Sigmoid colon (tissue), 7 donors: ENCODE data around the gene ASF1B. TPM values are rescaled to one million over a fixed set of nuclear protein-coding genes. Genes with fewer than 3 reads are reported as not detected.

Source experiments
- DNase-seq: peaks from one replicate; pipeline ENCODE4 v3.0.0-alpha.2; 2019
- H3K27ac ChIP-seq, 4 donors: fragments of 200-600 bp; sonication (generic); one replicate each; pipeline ENCODE4 v1.5.1; 2016 to 2019; ENCODE audit warnings: mild to moderate bottlenecking in 1 of 4
- H3K27me3 ChIP-seq, 3 donors: fragments of 200-600 bp; sonication (generic); one replicate each; pipeline ENCODE4 v1.5.1; 2019; ENCODE audit warnings: mild to moderate bottlenecking in 1 of 3
- H3K36me3 ChIP-seq, 4 donors: fragments of 200-600 bp; sonication (generic); one replicate each; pipeline ENCODE4 v1.5.1; 2016 to 2019
- H3K4me1 ChIP-seq, 4 donors: fragments of 200-600 bp; sonication (generic); one replicate each; pipeline ENCODE4 v1.5.1; 2017 to 2019
- H3K4me3 ChIP-seq, 4 donors: fragments of 200-600 bp; sonication (generic); one replicate each; pipeline ENCODE4 v1.5.1; 2017 to 2019; ENCODE audit warnings: mild to moderate bottlenecking in 2 of 4, moderate library complexity in 1 of 4
- H3K9me3 ChIP-seq, 4 donors: fragments of 200-600 bp in 3 of 4; sonication (generic) in 3 of 4; one replicate each; pipeline versions ENCODE4 v1.5.1 to v1.6.1; 2013 to 2019
- CTCF ChIP-seq, 4 experiments: fragments of 450-650 bp in 3 of 4; fragments of 200-600 bp in 1 of 4; IDR thresholded peaks; one replicate each; pipeline ENCODE4 v1.5.1; 2016 to 2019; ENCODE audit warnings: antibody characterized with exemption in 4 of 4, mild to moderate bottlenecking in 3 of 4, moderate library complexity in 2 of 4
- EP300 ChIP-seq, 4 donors: sonication (generic); formaldehyde crosslinking; IDR thresholded peaks; one replicate each; pipeline ENCODE4 v1.6.1; 2017; ENCODE audit warnings: antibody characterized with exemption in 4 of 4
- POLR2A ChIP-seq, 2 donors: fragments of 450-650 bp; IDR thresholded peaks; one replicate each; pipeline ENCODE4 v1.6.1; 2016; ENCODE audit warnings: antibody characterized with exemption in 2 of 2, mild to moderate bottlenecking in 2 of 2, moderate library complexity in 2 of 2
- POLR2AphosphoS5 ChIP-seq, 4 donors: sonication (generic); formaldehyde crosslinking; IDR thresholded peaks; one replicate each; pipeline ENCODE4 v1.6.1; 2017; ENCODE audit warnings: antibody characterized with exemption in 4 of 4
- WGBS, 2 donors: extraction: QIAGEN DNeasy Blood & Tissue Kit; methylation state at CpG; one replicate each; pipeline ENCODE4 v1.1.7; 2013; 5-methylcytosine and 5-hydroxymethylcytosine counted together
- intact Hi-C: fragments of 100-400 bp; cut with DNase I; formaldehyde crosslinking; loops from one replicate; pipeline ENCODE4 v1.15.1; 2023
- polyA plus RNA-seq, 3 donors: library from polyadenylated mRNA; stranded (reverse); fragments of 200-250 nt; gene quantifications; one replicate each; pipeline ENCODE4 v1.2.3, GENCODE V29; 2013
- total RNA-seq, 4 donors: library from RNA; depleted of rRNA; stranded (reverse); fragments of >200 nt; gene quantifications; one replicate each; pipeline ENCODE4 v1.1.0, GENCODE V29; 2016
- donor health status: healthy with polysubstance abuse.
- donor health status: Bipolar disorder and iron deficiency.
- donor health status: healthy.

Gene ASF1B
- total and polyA plus RNA-seq, 7 donors: 1.1 to 26.9 (median 2.8) TPM; not detected in 1

GRCh38 chr19:14150770-14151661, 14.6 kb upstream of the ASF1B start:
- intact Hi-C loops: no loop called here
- no peak overlapping the region for H3K4me3 ChIP-seq
- H3K9me3 ChIP-seq: no peaks in the 10 kb centered on the region
- no peaks in the 10 kb centered on the region for H3K27me3 ChIP-seq
- WGBS, 2 donors: 94 to 95% methylated on average over 47 of the region's 47 CpGs
- no peak for TF ChIP-seq POLR2AphosphoS5 (IDR thresholded peaks at IDR 0.05)
- no peak for TF ChIP-seq POLR2A (IDR thresholded peaks at IDR 0.05)
- TF ChIP-seq EP300 (IDR thresholded peaks at IDR 0.05): no peak
- TF ChIP-seq CTCF (IDR thresholded peaks at IDR 0.05): no peak
- H3K27ac ChIP-seq: peak overlapping the region; percentile 73 to 79 (median 76)
- peaks cover 12 to 50% (median 22%) of the 10 kb centered on the region in 4 donors for H3K36me3 ChIP-seq
- H3K4me1 ChIP-seq: peaks cover 0 to 36% (median 33%) of the 10 kb centered on the region in 4 donors
- DNase-seq: no peak

GRCh38 chr19:14150041-14150769, 13.8 kb upstream of the ASF1B start:
- peaks cover 0 to 36% (median 33%) of the 10 kb centered on the region in 4 donors for H3K4me1 ChIP-seq
- H3K27me3 ChIP-seq: no peaks in the 10 kb centered on the region
- H3K27ac ChIP-seq: peak overlapping the region; percentile 73 to 79 (median 76)
- DNase-seq: no peak
- peaks cover 4 to 42% (median 16%) of the 10 kb centered on the region in 4 donors for H3K36me3 ChIP-seq
- intact Hi-C loops: no loop called here
- TF ChIP-seq CTCF (IDR thresholded peaks at IDR 0.05) (peak in 1 of 4 experiments; percentile 10), POLR2AphosphoS5 (IDR thresholded peaks at IDR 0.05) (no peak)
- WGBS, 2 donors: 60 to 78% methylated on average over 10 of the region's 10 CpGs
- H3K4me3 ChIP-seq: peak overlapping the region in 3 of 4 donors; percentile 11 to 27 (median 18)
- no peaks in the 10 kb centered on the region for H3K9me3 ChIP-seq

- Histone ChIP-seq H3K27me3 (no peaks in the 10 kb centered on the region), H3K36me3 (peaks cover 4 to 35% (median 11%) of the 10 kb centered on the region in 4 donors), H3K4me3 (peak overlapping the region in 3 of 4 donors; percentile 11 to 27 (median 18)), H3K9me3 (no peaks in the 10 kb centered on the region), H3K4me1 (peaks cover 0 to 36% (median 33%) of the 10 kb centered on the region in 4 donors), H3K27ac (peak overlapping the region; percentile 73 to 79 (median 76))
- TF ChIP-seq POLR2AphosphoS5 (IDR thresholded peaks at IDR 0.05) (peak in 2 of 4 donors; percentile 4 to 11), CTCF (IDR thresholded peaks at IDR 0.05) (no peak)
- WGBS, 2 donors: 3 to 4% methylated on average over 21 of the region's 21 CpGs
- intact Hi-C loops: loop anchor here (2.0 to 5.0 kb wide), 3 partner anchors 57 to 199 kb away; partner anchors contain the start of gene ADGRL1
- DNase-seq: peak; percentile 96
These were observed 13.2 kb upstream of the ASF1B start for GRCh38 chr19:14149509-14149994.

GRCh38 chr19:14148751-14149410, 12.5 kb upstream of the ASF1B start:
- TF ChIP-seq POLR2A (IDR thresholded peaks at IDR 0.05) (no peak), POLR2AphosphoS5 (IDR thresholded peaks at IDR 0.05) (no peak), EP300 (IDR thresholded peaks at IDR 0.05) (no peak), CTCF (IDR thresholded peaks at IDR 0.05) (no peak)
- Histone ChIP-seq H3K27me3 (no peaks in the 10 kb centered on the region), H3K9me3 (no peaks in the 10 kb centered on the region), H3K27ac (peak overlapping the region; percentile 73 to 79 (median 76)), H3K4me1 (peaks cover 0 to 36% (median 33%) of the 10 kb centered on the region in 4 donors), H3K36me3 (peaks cover 0 to 28% (median 9%) of the 10 kb centered on the region in 4 donors), H3K4me3 (peak overlapping the region in 3 of 4 donors; percentile 11 to 27 (median 18))
- no peak for DNase-seq
- 68 to 71% methylated on average over 13 of the region's 13 CpGs for WGBS, 2 donors
- intact Hi-C loops: loop anchor here (2.0 to 5.0 kb wide), 3 partner anchors 58 to 200 kb away; partner anchors contain the start of gene ADGRL1
